Measurements from ENCODE around the gene KRT33B.
A peak's percentile ranks its signal among the peaks of the same experiment; 100 is the strongest.

The KRT33B gene

DNA sequence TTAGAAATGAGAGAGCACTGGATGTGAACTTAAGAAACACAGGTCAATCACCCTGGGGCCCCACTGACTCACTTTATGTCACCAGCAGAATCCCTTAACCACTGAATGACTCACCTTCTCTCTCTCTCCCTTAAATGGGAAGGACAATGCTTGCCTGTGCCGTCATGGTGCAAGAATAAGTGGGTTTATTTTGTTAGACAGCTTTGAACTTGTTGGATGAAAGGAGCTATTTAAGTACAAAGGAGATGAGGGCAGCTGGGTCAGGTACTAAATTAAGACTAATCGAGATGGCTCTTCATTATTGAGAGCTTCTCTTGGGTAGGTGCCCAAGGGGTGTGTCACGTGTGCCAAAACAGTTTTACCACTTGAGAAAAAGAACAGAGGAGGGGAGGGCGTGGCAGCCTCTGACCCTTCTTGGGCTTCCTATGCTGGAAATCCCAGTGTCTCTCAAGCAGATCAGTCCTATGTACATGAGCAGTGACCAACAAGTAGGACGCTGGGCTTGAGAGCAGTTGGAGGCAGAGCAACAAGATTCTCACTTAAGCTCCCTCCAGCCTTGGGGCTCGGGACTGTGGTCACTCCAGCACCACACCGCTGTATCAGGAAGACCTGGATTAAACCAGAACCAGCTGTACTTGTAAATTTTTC, 34.5 kb upstream of the KRT33B start (continued):
- TF ChIP-seq, protein P1, sequence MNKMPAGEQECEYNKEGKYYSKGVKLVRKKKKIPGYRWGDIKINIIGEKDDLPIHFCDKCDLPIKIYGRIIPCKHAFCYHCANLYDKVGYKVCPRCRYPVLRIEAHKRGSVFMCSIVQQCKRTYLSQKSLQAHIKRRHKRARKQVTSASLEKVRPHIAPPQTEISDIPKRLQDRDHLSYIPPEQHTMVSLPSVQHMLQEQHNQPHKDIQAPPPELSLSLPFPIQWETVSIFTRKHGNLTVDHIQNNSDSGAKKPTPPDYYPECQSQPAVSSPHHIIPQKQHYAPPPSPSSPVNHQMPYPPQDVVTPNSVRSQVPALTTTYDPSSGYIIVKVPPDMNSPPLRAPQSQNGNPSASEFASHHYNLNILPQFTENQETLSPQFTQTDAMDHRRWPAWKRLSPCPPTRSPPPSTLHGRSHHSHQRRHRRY (tag by site-specific recombination; IDR thresholded peaks at IDR 0.05): no peak
- TF ChIP-seq IKZF3 (tag by site-specific recombination; IDR thresholded peaks at IDR 0.05): peak; percentile 50
- no peak for TF ChIP-seq ZNF146 (tag by site-specific recombination; IDR thresholded peaks at IDR 0.05)
- no peak for TF ChIP-seq ZNF433 (tag by site-specific recombination; IDR thresholded peaks at IDR 0.05; ENCODE audit: low read depth)
- TF ChIP-seq ZNF112 (tag by site-specific recombination; IDR thresholded peaks at IDR 0.05): no peak
- no peak for TF ChIP-seq ZNF560 (tag by site-specific recombination; IDR thresholded peaks at IDR 0.05; ENCODE audit: borderline replicate concordance)
- no peak for TF ChIP-seq HOXC10 (CRISPR knock-in tag; IDR thresholded peaks at IDR 0.05)
- no peak for TF ChIP-seq REPIN1 (tag by site-specific recombination; IDR thresholded peaks at IDR 0.05; ENCODE audit: low read depth)
- TF ChIP-seq, protein P2, sequence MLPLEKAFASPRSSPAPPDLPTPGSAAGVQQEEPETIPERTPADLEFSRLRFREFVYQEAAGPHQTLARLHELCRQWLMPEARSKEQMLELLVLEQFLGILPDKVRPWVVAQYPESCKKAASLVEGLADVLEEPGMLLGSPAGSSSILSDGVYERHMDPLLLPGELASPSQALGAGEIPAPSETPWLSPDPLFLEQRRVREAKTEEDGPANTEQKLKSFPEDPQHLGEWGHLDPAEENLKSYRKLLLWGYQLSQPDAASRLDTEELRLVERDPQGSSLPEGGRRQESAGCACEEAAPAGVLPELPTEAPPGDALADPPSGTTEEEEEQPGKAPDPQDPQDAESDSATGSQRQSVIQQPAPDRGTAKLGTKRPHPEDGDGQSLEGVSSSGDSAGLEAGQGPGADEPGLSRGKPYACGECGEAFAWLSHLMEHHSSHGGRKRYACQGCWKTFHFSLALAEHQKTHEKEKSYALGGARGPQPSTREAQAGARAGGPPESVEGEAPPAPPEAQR (tag by site-specific recombination; IDR thresholded peaks at IDR 0.05): no peak
- peak; percentile 90 for TF ChIP-seq KLF9 (tag by site-specific recombination; IDR thresholded peaks at IDR 0.05; ENCODE audit: low read depth)
- TF ChIP-seq, protein P3, sequence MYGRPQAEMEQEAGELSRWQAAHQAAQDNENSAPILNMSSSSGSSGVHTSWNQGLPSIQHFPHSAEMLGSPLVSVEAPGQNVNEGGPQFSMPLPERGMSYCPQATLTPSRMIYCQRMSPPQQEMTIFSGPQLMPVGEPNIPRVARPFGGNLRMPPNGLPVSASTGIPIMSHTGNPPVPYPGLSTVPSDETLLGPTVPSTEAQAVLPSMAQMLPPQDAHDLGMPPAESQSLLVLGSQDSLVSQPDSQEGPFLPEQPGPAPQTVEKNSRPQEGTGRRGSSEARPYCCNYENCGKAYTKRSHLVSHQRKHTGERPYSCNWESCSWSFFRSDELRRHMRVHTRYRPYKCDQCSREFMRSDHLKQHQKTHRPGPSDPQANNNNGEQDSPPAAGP (tag by site-specific recombination; IDR thresholded peaks at IDR 0.05): peak; percentile 97
- 0 out of 2 replicates have a peak, but pooled peaks have one; percentile 34 for TF ChIP-seq ZNF174 (tag by site-specific recombination; IDR thresholded peaks at IDR 0.05)
- no peak for TF ChIP-seq ZNF302 (tag by site-specific recombination; IDR thresholded peaks at IDR 0.05; ENCODE audit: low read depth)
- TF ChIP-seq SP3 (tag by site-specific recombination; IDR thresholded peaks at IDR 0.05): peak; percentile 47; the same call in 1 of the 2 replicates
- no peak for TF ChIP-seq ZNF423 (tag by site-specific recombination; IDR thresholded peaks at IDR 0.05)
- TF ChIP-seq ZNF239 (tag by site-specific recombination; IDR thresholded peaks at IDR 0.05): 0 out of 2 replicates have a peak, but pooled peaks have one; percentile 9
- peak; percentile 60 for TF ChIP-seq GLIS2 (tag by site-specific recombination; IDR thresholded peaks at IDR 0.05)
- peak; percentile 26; the same call in 1 of the 2 replicates for TF ChIP-seq ZNF10 (tag by site-specific recombination; IDR thresholded peaks at IDR 0.05)
- no peak for TF ChIP-seq SETDB1 (IDR thresholded peaks at IDR 0.05; ENCODE audit: insufficient read length, low read length)
- peak; percentile 95 for TF ChIP-seq KLF10 (tag by site-specific recombination; IDR thresholded peaks at IDR 0.05)
- TF ChIP-seq TCF7L2 (IDR thresholded peaks at IDR 0.05; ENCODE audit: borderline replicate concordance, low read depth, low read length): peak; percentile 74
- no peak for TF ChIP-seq ZNF155 (tag by site-specific recombination; IDR thresholded peaks at IDR 0.05)
- TF ChIP-seq MEIS1 (CRISPR knock-in tag; IDR thresholded peaks at IDR 0.05; ENCODE audit: borderline replicate concordance): no peak
- no peak for TF ChIP-seq ZNF777 (tag by site-specific recombination; IDR thresholded peaks at IDR 0.05; ENCODE audit: borderline replicate concordance)
- TF ChIP-seq GFI1B (tag by site-specific recombination; IDR thresholded peaks at IDR 0.05): no peak
- TF ChIP-seq, protein P4, sequence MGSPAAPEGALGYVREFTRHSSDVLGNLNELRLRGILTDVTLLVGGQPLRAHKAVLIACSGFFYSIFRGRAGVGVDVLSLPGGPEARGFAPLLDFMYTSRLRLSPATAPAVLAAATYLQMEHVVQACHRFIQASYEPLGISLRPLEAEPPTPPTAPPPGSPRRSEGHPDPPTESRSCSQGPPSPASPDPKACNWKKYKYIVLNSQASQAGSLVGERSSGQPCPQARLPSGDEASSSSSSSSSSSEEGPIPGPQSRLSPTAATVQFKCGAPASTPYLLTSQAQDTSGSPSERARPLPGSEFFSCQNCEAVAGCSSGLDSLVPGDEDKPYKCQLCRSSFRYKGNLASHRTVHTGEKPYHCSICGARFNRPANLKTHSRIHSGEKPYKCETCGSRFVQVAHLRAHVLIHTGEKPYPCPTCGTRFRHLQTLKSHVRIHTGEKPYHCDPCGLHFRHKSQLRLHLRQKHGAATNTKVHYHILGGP (tag by site-specific recombination; IDR thresholded peaks at IDR 0.05): no peak; the same call in 1 of the 2 replicates
- TF ChIP-seq, protein P5, sequence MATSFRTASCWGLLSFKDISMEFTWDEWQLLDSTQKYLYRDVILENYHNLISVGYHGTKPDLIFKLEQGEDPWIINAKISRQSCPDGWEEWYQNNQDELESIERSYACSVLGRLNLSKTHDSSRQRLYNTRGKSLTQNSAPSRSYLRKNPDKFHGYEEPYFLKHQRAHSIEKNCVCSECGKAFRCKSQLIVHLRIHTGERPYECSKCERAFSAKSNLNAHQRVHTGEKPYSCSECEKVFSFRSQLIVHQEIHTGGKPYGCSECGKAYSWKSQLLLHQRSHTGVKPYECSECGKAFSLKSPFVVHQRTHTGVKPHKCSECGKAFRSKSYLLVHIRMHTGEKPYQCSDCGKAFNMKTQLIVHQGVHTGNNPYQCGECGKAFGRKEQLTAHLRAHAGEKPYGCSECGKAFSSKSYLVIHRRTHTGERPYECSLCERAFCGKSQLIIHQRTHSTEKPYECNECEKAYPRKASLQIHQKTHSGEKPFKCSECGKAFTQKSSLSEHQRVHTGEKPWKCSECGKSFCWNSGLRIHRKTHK (tag by site-specific recombination; IDR thresholded peaks at IDR 0.05): no peak
- TF ChIP-seq PRDM1 (tag by site-specific recombination; IDR thresholded peaks at IDR 0.05): no peak
- TF ChIP-seq ZNF391 (tag by site-specific recombination; IDR thresholded peaks at IDR 0.05; ENCODE audit: borderline replicate concordance, low read depth): peak; percentile 85
- TF ChIP-seq, protein P6, sequence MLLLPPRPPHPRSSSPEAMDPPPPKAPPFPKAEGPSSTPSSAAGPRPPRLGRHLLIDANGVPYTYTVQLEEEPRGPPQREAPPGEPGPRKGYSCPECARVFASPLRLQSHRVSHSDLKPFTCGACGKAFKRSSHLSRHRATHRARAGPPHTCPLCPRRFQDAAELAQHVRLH (tag by site-specific recombination; IDR thresholded peaks at IDR 0.05): no peak
- TF ChIP-seq ZNF600 (tag by site-specific recombination; IDR thresholded peaks at IDR 0.05): peak; percentile 97
- TF ChIP-seq SCRT2 (tag by site-specific recombination; IDR thresholded peaks at IDR 0.05): peak; percentile 93
- 0 out of 2 replicates have a peak, but pooled peaks have one; percentile 28 for TF ChIP-seq ZNF2 (tag by site-specific recombination; IDR thresholded peaks at IDR 0.05)
- 0 out of 2 replicates have a peak, but pooled peaks have one; percentile 52 for TF ChIP-seq SCRT1 (tag by site-specific recombination; IDR thresholded peaks at IDR 0.05; ENCODE audit: borderline replicate concordance)
- peak; percentile 93 for TF ChIP-seq ZNF843 (tag by site-specific recombination; IDR thresholded peaks at IDR 0.05)
- TF ChIP-seq FEZF1 (tag by site-specific recombination; IDR thresholded peaks at IDR 0.05): peak; percentile 67; the same call in 1 of the 2 replicates
